K562 (cell line): Measurements from ENCODE around the gene CRB2. TPM values are rescaled to one million over a fixed set of nuclear protein-coding genes. Genes with fewer than 3 reads are reported as not detected.

Experiments
- ADNP ChIP-seq: fragments of 200-800 bp; sonication (Bioruptor generic); IDR thresholded peaks from 2 replicates; pipeline ENCODE4 v1.6.1; 2016; ENCODE audit warnings: missing genetic modification characterization, missing compliant biosample characterization
- BCOR ChIP-seq: fragments of 450-650 bp; IDR thresholded peaks from 2 replicates; pipeline ENCODE4 v1.6.1; 2016
- CBX5 ChIP-seq: IDR thresholded peaks from 2 replicates; pipeline ENCODE4 v1.6.1; 2014; ENCODE audit warnings: low read depth, borderline replicate concordance
- EP300 ChIP-seq: IDR thresholded peaks from 2 replicates; pipeline ENCODE4 v1.6.1; 2012; ENCODE audit warnings: low read length, improper control_type of control experiment
- ETS2 ChIP-seq: IDR thresholded peaks from 2 replicates; pipeline ENCODE4 v1.6.1; 2016; ENCODE audit warnings: borderline replicate concordance, missing genetic modification characterization, mild to moderate bottlenecking, moderate library complexity, missing compliant biosample characterization; ENCODE audit not compliant: poor library complexity, severe bottlenecking
- ETV1 ChIP-seq: fragments of 450-650 bp; conservative IDR thresholded peaks from 2 replicates; pipeline ENCODE4 v1.6.1; 2016; ENCODE audit warnings: missing genetic modification characterization, control low read depth, low read depth, missing compliant biosample characterization
- HOXB6 ChIP-seq: fragments of 250-450 bp; sonication (Bioruptor Pico); IDR thresholded peaks from 2 replicates; pipeline ENCODE4 v1.5.1; 2022; ENCODE audit warnings: mild to moderate bottlenecking, borderline replicate concordance
- KAT7 ChIP-seq: sonication (generic); formaldehyde crosslinking; IDR thresholded peaks from 2 replicates; pipeline ENCODE4 v1.8.0; 2022; ENCODE audit warnings: missing genetic modification reagents, mild to moderate bottlenecking, borderline replicate concordance
- MAZ ChIP-seq, 2 experiments: fragments of 450-650 bp in 1 of 2; sonication (generic) in 1 of 2; formaldehyde crosslinking; IDR thresholded peaks in 1 of 2; conservative IDR thresholded peaks in 1 of 2; 2 replicates each; pipeline versions ENCODE4 v1.4.0 to v1.5.0; 2020; ENCODE audit warnings: mild to moderate bottlenecking in 1 of 2, missing genetic modification reagents in 1 of 2
- NFIC ChIP-seq: fragments of 450-650 bp; IDR thresholded peaks from 2 replicates; pipeline ENCODE4 v1.6.1; 2017; ENCODE audit warnings: mild to moderate bottlenecking, inconsistent platforms
- NONO ChIP-seq, 2 experiments: fragments of 200-400 bp in 1 of 2; fragments of 450-650 bp in 1 of 2; formaldehyde crosslinking in 1 of 2; IDR thresholded peaks; 2 replicates each; pipeline ENCODE4 v1.6.1; 2017; ENCODE audit warnings: low read depth in 2 of 2, mild to moderate bottlenecking in 2 of 2, moderate library complexity in 2 of 2, low read length in 1 of 2
- NR1H2 ChIP-seq: sonication (generic); formaldehyde crosslinking; IDR thresholded peaks from 2 replicates; pipeline ENCODE4 v1.4.0; 2020; ENCODE audit warnings: mild to moderate bottlenecking, missing genetic modification reagents
- NR2C1 ChIP-seq, 2 experiments: fragments of 450-650 bp; IDR thresholded peaks; 2 replicates each; pipeline ENCODE4 v1.6.1; 2017; ENCODE audit warnings: mild to moderate bottlenecking in 2 of 2, antibody characterized with exemption in 1 of 2, inconsistent platforms in 1 of 2, missing compliant biosample characterization in 1 of 2, missing genetic modification characterization in 1 of 2
- POLR2B ChIP-seq: fragments of 450-650 bp; IDR thresholded peaks from 2 replicates; pipeline ENCODE4 v1.6.1; 2018; ENCODE audit warnings: low read depth; ENCODE audit not compliant: partially characterized antibody
- SOX6 ChIP-seq: fragments of 450-650 bp; IDR thresholded peaks from 2 replicates; pipeline ENCODE4 v1.6.1; 2014; ENCODE audit warnings: mild to moderate bottlenecking
- YBX1 ChIP-seq: fragments of 450-650 bp; IDR thresholded peaks from 2 replicates; pipeline ENCODE4 v1.7.1; 2016; ENCODE audit warnings: mild to moderate bottlenecking
- ZFP30 ChIP-seq: fragments of 250-450 bp; sonication (Bioruptor Pico); IDR thresholded peaks from 2 replicates; pipeline ENCODE4 v1.8.0; 2022; ENCODE audit warnings: moderate library complexity, mild to moderate bottlenecking, inconsistent platforms, borderline replicate concordance
- ZNF431 ChIP-seq: sonication (generic); formaldehyde crosslinking; IDR thresholded peaks from 2 replicates; pipeline ENCODE4 v1.8.0; 2022; ENCODE audit warnings: mild to moderate bottlenecking, missing genetic modification reagents
- ZNF561 ChIP-seq: fragments of 450-650 bp; formaldehyde crosslinking; conservative IDR thresholded peaks from 2 replicates; pipeline ENCODE4 v1.4.0; 2020; ENCODE audit warnings: mild to moderate bottlenecking, moderate library complexity
- ZNF644 ChIP-seq: fragments of 200-800 bp; sonication (Bioruptor generic); IDR thresholded peaks from 2 replicates; pipeline ENCODE4 v1.6.1; 2016; ENCODE audit warnings: low read depth, missing genetic modification characterization, missing compliant biosample characterization
- polyA plus RNA-seq, 8 experiments: library from polyadenylated mRNA; depleted of rRNA in 4 of 8; stranded (reverse) in 5 of 8; unstranded in 3 of 8; fragments of >200 nt; fragmentation: Nextera tagmentation in 2 of 8; fragmentation: Illumina TruSeq in 1 of 8; extraction: Ambion mirVana in 2 of 8; extraction: Trizol in 1 of 8; gene quantifications; 2 replicates each; pipeline versions ENCODE4 v1.2.1 to v1.2.3, GENCODE V29; 2011 to 2014; ENCODE audit warnings: inconsistent platforms in 1 of 8, missing spikeins in 1 of 8
- total RNA-seq, 7 experiments: library from RNA; depleted of rRNA in 6 of 7; stranded (reverse); fragments of >200 nt in 6 of 7; fragmentation: Illumina TruSeq in 2 of 7; extraction: Trizol in 2 of 7; gene quantifications; 2 replicates each; pipeline versions ENCODE4 v1.2.1 to v1.2.3, GENCODE V29; 2011 to 2021; ENCODE audit warnings: low replicate concordance in 1 of 7
- TF ChIP-seq, protein P1 (sequence below): sonication (generic); formaldehyde crosslinking; IDR thresholded peaks from 2 replicates; pipeline ENCODE4 v1.5.0; 2020; ENCODE audit warnings: missing genetic modification reagents
- TF ChIP-seq, protein P2 (sequence below): sonication (generic); formaldehyde crosslinking; IDR thresholded peaks from 2 replicates; pipeline ENCODE4 v1.8.0; 2022; ENCODE audit warnings: mild to moderate bottlenecking, missing genetic modification reagents
- TF ChIP-seq, protein P3 (sequence below): fragments of 250-450 bp; sonication (Bioruptor Pico); IDR thresholded peaks from 2 replicates; pipeline ENCODE4 v1.8.0; 2021; ENCODE audit warnings: moderate library complexity, mild to moderate bottlenecking, inconsistent platforms

Gene CRB2
- total and polyA plus RNA-seq, 9 of the 15 experiments (the other 6 are each of a cell fraction or from before 2014, with no cell fraction given), result 0.13 to 1.2 (median 0.25) TPM; not detected in 2

DNA sequence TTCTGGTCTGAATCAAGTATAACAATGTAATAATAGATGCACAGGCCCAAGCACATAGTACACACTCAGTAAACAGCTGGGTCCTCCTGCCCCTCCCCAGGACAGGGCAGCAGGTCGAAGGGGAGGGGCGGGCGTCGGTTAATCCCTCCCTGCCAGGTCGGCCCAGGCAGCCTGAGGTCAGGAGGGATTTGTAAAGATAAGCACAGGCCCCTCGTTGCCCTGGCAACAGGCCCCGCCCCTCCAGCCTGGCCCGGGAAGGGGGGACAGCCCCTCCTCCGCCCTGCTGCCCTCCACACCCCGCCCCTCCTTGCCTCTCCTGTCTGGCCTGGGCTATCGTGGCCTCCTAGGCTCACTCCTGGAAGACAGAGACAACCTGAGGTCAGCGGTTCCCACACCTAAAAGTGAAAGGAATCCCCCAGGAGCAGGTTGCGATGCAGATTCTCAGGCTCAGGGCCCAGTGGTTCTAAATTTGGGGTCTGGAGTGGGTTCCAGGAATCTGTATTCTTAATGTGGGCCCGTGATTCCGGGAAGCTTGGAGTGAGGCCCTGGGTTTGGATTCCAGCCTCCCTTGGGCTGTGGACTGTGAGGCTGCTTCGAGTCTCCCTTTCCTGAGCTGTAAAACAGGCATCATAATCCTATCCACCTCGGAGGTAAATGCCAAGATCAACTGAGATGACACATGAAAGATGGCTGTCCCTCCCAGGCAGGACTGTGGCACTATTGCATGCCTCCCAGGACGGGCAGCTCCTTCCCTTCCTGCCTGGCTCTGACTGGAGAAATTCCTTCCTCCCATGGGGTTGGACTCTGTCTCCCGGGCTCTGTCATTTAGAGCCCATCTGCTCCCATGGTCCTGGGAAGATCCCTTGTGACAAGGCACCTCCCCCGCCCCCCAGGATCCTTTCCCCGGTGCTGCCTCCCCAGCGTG lies 4.4 kb downstream of the CRB2 start (continued):
- TF ChIP-seq, protein P1, sequence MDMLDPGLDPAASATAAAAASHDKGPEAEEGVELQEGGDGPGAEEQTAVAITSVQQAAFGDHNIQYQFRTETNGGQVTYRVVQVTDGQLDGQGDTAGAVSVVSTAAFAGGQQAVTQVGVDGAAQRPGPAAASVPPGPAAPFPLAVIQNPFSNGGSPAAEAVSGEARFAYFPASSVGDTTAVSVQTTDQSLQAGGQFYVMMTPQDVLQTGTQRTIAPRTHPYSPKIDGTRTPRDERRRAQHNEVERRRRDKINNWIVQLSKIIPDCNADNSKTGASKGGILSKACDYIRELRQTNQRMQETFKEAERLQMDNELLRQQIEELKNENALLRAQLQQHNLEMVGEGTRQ, result no peak
- no peak for TF ChIP-seq HOXB6 (CRISPR knock-in tag)
- TF ChIP-seq NR2C1 (IDR thresholded peaks at IDR 0.05), result peak; percentile 61; the same call in 1 of the 2 replicates
- peak; percentile 69 for TF ChIP-seq NR2C1 (tag; IDR thresholded peaks at IDR 0.05)
- TF ChIP-seq ZNF561 (CRISPR knock-in tag), result no peak
- no peak for TF ChIP-seq ETS2 (tag)
- no peak for TF ChIP-seq NR1H2 (CRISPR knock-in tag)
- TF ChIP-seq ETV1 (tag), result no peak
- 0 out of 2 replicates have a peak, but pooled peaks have one; percentile 46 for TF ChIP-seq ADNP (tag)
- no peak for TF ChIP-seq ZNF431 (CRISPR knock-in tag)
- peak; percentile 83 for TF ChIP-seq BCOR
- 0 out of 2 replicates have a peak, but pooled peaks have one; percentile 32 for TF ChIP-seq ZNF644 (tag)
- TF ChIP-seq, protein P2, sequence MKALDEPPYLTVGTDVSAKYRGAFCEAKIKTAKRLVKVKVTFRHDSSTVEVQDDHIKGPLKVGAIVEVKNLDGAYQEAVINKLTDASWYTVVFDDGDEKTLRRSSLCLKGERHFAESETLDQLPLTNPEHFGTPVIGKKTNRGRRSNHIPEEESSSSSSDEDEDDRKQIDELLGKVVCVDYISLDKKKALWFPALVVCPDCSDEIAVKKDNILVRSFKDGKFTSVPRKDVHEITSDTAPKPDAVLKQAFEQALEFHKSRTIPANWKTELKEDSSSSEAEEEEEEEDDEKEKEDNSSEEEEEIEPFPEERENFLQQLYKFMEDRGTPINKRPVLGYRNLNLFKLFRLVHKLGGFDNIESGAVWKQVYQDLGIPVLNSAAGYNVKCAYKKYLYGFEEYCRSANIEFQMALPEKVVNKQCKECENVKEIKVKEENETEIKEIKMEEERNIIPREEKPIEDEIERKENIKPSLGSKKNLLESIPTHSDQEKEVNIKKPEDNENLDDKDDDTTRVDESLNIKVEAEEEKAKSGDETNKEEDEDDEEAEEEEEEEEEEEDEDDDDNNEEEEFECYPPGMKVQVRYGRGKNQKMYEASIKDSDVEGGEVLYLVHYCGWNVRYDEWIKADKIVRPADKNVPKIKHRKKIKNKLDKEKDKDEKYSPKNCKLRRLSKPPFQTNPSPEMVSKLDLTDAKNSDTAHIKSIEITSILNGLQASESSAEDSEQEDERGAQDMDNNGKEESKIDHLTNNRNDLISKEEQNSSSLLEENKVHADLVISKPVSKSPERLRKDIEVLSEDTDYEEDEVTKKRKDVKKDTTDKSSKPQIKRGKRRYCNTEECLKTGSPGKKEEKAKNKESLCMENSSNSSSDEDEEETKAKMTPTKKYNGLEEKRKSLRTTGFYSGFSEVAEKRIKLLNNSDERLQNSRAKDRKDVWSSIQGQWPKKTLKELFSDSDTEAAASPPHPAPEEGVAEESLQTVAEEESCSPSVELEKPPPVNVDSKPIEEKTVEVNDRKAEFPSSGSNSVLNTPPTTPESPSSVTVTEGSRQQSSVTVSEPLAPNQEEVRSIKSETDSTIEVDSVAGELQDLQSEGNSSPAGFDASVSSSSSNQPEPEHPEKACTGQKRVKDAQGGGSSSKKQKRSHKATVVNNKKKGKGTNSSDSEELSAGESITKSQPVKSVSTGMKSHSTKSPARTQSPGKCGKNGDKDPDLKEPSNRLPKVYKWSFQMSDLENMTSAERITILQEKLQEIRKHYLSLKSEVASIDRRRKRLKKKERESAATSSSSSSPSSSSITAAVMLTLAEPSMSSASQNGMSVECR (CRISPR knock-in tag), result no peak
- TF ChIP-seq SOX6, result peak; percentile 80
- TF ChIP-seq EP300, result peak; percentile 78
- TF ChIP-seq NONO (IDR thresholded peaks at IDR 0.05; ENCODE audit: low read depth in 2 of 2, low read length in 1 of 2), result no peak
- TF ChIP-seq POLR2B, result no peak
- peak; percentile 41; the same call in 1 of the 2 replicates for TF ChIP-seq KAT7 (CRISPR knock-in tag)
- TF ChIP-seq CBX5, result 0 out of 2 replicates have a peak, but pooled peaks have one; percentile 38
- TF ChIP-seq MAZ (CRISPR knock-in tag; conservative IDR thresholded peaks at IDR 0.05 in 1 of 2, IDR thresholded peaks at IDR 0.05 in 1 of 2), result peak; percentile 92 to 96
- no peak for TF ChIP-seq NFIC
- no peak for TF ChIP-seq YBX1
- TF ChIP-seq, protein P3, sequence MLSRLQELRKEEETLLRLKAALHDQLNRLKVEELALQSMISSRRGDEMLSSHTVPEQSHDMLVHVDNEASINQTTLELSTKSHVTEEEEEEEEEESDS (CRISPR knock-in tag), result no peak
- no peak for TF ChIP-seq ZFP30 (CRISPR knock-in tag)
